ENCODE measurements around the gene MOGAT2. TPM values are rescaled to one million over a fixed set of nuclear protein-coding genes. Genes with fewer than 3 reads are reported as not detected.

MOGAT2 gene
- total RNA-seq, 1 experiment from 2014 or later: 0.12 TPM

DNA sequence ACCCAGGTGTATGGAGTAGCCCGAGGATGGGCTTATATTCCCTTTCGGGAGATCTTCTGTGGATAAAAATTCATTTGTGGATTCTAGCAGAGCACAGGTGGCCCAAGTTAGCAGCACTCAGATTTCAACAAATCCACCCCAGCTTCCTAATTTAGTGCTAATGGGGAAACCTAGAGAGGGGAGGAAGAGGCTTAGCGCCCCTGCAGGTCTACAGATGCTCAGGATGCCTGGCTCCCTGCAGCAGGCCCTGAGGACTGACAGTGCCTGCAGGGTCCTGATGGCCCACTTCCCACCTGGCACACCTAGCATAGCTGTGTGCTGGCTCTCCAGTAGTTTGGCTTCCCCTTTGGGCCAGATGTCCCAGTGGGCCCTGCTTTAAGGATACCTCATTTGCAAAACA is 57.4 kb downstream of the MOGAT2 start (continued):
- TF ChIP-seq REST (IDR thresholded peaks at IDR 0.05; ENCODE audit: low read depth) (no peak), JUND (IDR thresholded peaks at IDR 0.05) (no peak), TCF7L2 (IDR thresholded peaks at IDR 0.05; ENCODE audit: borderline replicate concordance, extremely low read depth, insufficient read depth, insufficient read length) (no peak), ZFX (IDR thresholded peaks at IDR 0.05) (no peak), FOSL1 (IDR thresholded peaks at IDR 0.05; ENCODE audit: low read depth) (no peak), MAX (IDR thresholded peaks at IDR 0.05) (no peak)

GRCh38 chr11:75776546-75776945 is 58.9 kb downstream of the MOGAT2 start:
- Histone ChIP-seq H3K4me1 (ENCODE audit: control insufficient read depth in 1 of 2, insufficient read depth in 2 of 2, low read length in 2 of 2) (peaks cover 0 to 14% of the 10 kb centered on the region in 2 experiments; a peak in 2 of 4 replicates), H2AFZ (ENCODE audit: low read depth, low read length, poor library complexity, severe bottlenecking) (no peak overlapping the region), H4K20me1 (ENCODE audit: insufficient read depth) (no peaks in the 10 kb centered on the region), H3K79me2 (ENCODE audit: insufficient read depth, low read length) (no peaks in the 10 kb centered on the region), H3K27ac (ENCODE audit: low read depth, low read length) (no peak overlapping the region), H3K9me2 (ENCODE audit: insufficient read depth) (no peaks in the 10 kb centered on the region), H3K27me3 (ENCODE audit: insufficient read depth, low read length) (no peaks in the 10 kb centered on the region), H3K9ac (ENCODE audit: low read length) (no peak overlapping the region), H3K4me2 (ENCODE audit: low read length) (no peak overlapping the region), H3K9me3 (ENCODE audit: control insufficient read depth in 1 of 2, insufficient read depth in 1 of 2, low read depth in 1 of 2, low read length in 2 of 2) (no peaks in the 10 kb centered on the region), H3K36me3 (ENCODE audit: control insufficient read depth in 1 of 2, insufficient read depth in 2 of 2, low read length in 2 of 2) (no peaks in the 10 kb centered on the region), H3K4me3 (replicated peaks in 1 of 2; ENCODE audit: low read depth in 1 of 2, low read length in 2 of 2) (no peak overlapping the region)
- intact Hi-C loops (cut with micrococcal nuclease): no loop called here
- DNase-seq (ENCODE audit: low read depth, low spot score): no peak
- ChIA-PET POLR2A (no interaction called here), CTCF (no interaction called here), RAD21 (ENCODE audit: low non-redundant PET in 1 of 2, low total read pairs in 2 of 2, uncharacterized antibody in 2 of 2, unreplicated experiment in 2 of 2) (no interaction called here)
- ATAC-seq: no peak
- TF ChIP-seq SP1 (IDR thresholded peaks at IDR 0.05; ENCODE audit: low read depth) (no peak), EZH2phosphoT487 (IDR thresholded peaks at IDR 0.05; ENCODE audit: borderline replicate concordance) (no peak), POLR2A (IDR thresholded peaks at IDR 0.05; ENCODE audit: borderline replicate concordance, extremely low read depth, insufficient read depth, insufficient read length) (no peak), POLR2AphosphoS5 (IDR thresholded peaks at IDR 0.05; ENCODE audit: low read depth, low read length) (no peak), YY1 (IDR thresholded peaks at IDR 0.05; ENCODE audit: extremely low read depth, insufficient replicate concordance, low read depth, low read length) (no peak), ZFX (IDR thresholded peaks at IDR 0.05) (no peak), ZNF274 (IDR thresholded peaks at IDR 0.05; ENCODE audit: low read depth, low read length) (no peak), CBX3 (IDR thresholded peaks at IDR 0.05; ENCODE audit: low read depth) (no peak), REST (IDR thresholded peaks at IDR 0.05; ENCODE audit: low read depth) (no peak), CEBPB (IDR thresholded peaks at IDR 0.05; ENCODE audit: low read depth) (no peak)
- no TSS peak for BruUV-seq (replicated peaks)
